Esophagus muscularis mucosa (tissue), 3 donors: ENCODE results near the gene PLAU.

Experiments used
- EP300 ChIP-seq: sonication (generic); formaldehyde crosslinking; IDR thresholded peaks from one replicate; pipeline ENCODE4 v1.6.1; 2017; ENCODE audit warnings: antibody characterized with exemption
- TF ChIP-seq, protein P1 (sequence below), 3 experiments: fragments of 200-600 bp in 2 of 3; fragments of 450-650 bp in 1 of 3; sonication (generic) in 2 of 3; IDR thresholded peaks; one replicate each; pipeline ENCODE4 v1.5.1; 2017 to 2019; ENCODE audit warnings: antibody characterized with exemption in 3 of 3, mild to moderate bottlenecking in 2 of 3, moderate library complexity in 1 of 3

DNA sequence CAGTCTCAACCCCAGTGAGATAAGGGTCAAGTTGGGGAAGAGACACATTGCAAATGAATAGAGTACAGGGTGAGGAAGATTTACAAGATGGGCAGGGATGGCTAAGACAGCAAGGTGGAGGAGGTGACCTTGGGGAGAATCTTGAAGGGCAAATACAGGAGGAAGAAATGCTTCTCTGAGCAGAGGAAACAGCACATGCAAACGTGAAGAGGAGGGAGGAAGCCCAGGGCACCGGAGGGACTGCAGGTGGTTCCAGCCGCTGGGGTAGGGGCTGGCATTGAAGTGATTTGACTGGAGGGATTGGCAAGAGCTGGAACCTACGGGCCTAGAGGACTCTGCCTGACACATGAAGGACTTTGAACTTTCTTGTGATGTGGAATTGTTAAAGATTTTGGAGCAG lies 14.6 kb downstream of the PLAU start:
- TF ChIP-seq EP300 = no peak
- TF ChIP-seq, protein P1, sequence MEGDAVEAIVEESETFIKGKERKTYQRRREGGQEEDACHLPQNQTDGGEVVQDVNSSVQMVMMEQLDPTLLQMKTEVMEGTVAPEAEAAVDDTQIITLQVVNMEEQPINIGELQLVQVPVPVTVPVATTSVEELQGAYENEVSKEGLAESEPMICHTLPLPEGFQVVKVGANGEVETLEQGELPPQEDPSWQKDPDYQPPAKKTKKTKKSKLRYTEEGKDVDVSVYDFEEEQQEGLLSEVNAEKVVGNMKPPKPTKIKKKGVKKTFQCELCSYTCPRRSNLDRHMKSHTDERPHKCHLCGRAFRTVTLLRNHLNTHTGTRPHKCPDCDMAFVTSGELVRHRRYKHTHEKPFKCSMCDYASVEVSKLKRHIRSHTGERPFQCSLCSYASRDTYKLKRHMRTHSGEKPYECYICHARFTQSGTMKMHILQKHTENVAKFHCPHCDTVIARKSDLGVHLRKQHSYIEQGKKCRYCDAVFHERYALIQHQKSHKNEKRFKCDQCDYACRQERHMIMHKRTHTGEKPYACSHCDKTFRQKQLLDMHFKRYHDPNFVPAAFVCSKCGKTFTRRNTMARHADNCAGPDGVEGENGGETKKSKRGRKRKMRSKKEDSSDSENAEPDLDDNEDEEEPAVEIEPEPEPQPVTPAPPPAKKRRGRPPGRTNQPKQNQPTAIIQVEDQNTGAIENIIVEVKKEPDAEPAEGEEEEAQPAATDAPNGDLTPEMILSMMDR (IDR thresholded peaks at IDR 0.05) = no peak
